Stimulated activated CD4-positive, alpha-beta T cell treated with anti-CD3 and anti-CD28 coated beads, Interleukin-2, amount 100 ng/mL, for 4 hours (primary cell): ENCODE measurements around the gene MARCHF4.

Source experiments
- DNase-seq: peaks from one replicate; pipeline ENCODE4 v3.0.0-alpha.2; 2020; ENCODE audit warnings: low read depth

The MARCHF4 gene, protein sequence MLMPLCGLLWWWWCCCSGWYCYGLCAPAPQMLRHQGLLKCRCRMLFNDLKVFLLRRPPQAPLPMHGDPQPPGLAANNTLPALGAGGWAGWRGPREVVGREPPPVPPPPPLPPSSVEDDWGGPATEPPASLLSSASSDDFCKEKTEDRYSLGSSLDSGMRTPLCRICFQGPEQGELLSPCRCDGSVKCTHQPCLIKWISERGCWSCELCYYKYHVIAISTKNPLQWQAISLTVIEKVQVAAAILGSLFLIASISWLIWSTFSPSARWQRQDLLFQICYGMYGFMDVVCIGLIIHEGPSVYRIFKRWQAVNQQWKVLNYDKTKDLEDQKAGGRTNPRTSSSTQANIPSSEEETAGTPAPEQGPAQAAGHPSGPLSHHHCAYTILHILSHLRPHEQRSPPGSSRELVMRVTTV

DNA sequence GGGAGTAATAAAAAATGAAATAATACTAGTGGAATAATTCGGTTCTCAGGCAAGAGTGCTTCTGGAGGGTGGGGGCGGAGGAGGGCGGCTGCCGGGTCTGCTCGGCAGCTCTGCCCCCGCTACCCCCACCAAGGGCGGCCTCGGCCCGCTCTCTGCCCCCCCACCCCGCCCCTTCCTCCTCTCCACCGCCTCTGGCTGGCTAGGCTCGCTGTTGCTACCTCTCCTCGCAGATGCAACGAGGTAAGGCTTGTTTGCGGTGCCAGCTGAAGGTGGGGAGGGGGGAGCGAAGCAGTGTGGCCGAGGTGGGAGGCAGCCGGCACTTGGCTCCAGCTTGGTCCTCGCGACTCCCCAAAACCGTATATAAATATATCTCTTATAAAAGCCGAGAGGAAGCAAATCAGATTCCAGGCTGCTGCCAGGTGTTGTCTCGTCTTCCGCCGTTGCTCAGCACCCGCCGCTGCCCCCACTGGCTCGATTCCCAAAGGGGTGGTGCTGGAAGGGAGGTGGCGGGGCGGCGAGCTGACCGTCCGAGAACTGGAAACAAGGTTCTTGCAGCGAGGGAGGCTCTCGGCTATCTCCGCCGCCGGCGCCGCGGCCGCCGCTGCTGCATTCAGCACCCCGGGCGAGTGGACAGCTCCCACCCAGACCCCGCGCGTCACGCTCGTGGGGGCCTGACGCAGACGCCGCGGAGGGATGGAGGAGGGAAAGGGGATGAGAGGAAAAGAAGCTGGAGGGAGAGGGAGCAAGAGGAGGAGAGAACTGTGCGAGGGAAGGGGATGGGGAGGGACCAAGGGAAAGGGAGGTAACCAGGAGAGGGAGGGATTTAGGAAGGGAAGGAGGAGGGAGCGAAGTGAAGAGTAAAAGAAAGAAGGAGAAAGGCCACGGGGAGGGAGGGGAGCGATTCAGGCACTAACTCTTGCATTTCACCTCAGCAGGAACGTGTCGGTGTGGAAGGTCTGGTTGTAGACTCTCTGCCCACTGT lies at the start of gene MARCHF4:
MARCHF4 (minus strand) TSS at position 763 of the 982 bp plus-strand sequence. CDS start 2,223 bp downstream, outside the sequence.
- peak; percentile 35 for DNase-seq

DNA sequence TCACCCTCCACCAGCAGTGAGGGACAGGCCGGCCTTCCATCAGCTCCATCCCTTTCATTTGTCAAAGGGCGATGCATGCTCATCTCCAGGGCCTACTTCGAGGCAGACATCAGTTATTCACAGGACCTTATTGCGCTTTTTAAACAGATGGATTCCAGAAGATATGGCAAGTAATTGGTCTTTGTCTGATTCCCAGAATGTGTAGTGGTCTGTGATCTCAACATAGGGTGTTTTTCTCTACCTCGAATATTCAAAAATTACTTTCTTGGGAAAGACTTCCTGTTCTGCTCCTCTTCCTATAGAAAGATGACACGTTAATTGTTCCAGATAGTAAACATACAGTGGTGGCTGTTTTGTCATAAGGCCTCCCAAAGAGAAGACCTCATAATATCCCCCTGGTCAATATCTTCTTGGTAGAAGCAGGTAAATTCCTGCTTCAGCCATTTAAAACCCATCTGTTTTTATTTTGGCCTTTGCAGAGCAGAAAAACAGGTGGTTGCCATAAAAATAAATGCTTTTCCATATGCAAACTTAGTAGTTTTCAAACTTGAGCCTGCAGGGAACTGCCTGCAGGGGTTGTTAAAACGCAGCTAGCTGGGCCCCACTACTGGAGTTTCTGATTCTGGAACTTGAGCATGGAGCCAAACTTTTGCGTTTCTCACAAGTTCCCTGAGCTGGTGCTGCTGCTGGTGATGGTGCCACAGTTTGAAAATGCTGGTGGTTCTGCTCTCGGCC lies 48.3 kb upstream of the MARCHF4 start:
- DNase-seq: no peak

DNA sequence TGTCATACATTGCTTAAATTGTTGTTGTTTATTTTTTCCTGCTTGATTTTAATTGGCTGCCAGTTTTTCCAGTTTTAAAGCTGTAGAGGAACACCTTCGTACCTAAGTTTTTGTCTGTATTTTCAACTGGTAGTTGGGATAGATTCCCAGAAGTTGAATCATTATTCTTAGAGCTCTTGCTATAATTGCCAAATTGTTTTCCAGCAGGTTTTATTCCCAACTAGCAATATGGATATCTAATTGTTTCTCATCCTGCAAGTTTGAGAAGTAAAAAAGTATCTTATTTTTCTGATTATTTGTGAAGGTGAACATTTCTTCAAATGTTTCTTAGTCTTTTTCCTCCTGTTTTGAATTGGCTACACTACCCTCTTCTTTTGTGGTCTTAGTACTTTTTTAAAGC lies 46.7 kb upstream of the MARCHF4 start:
- DNase-seq: no peak

DNA sequence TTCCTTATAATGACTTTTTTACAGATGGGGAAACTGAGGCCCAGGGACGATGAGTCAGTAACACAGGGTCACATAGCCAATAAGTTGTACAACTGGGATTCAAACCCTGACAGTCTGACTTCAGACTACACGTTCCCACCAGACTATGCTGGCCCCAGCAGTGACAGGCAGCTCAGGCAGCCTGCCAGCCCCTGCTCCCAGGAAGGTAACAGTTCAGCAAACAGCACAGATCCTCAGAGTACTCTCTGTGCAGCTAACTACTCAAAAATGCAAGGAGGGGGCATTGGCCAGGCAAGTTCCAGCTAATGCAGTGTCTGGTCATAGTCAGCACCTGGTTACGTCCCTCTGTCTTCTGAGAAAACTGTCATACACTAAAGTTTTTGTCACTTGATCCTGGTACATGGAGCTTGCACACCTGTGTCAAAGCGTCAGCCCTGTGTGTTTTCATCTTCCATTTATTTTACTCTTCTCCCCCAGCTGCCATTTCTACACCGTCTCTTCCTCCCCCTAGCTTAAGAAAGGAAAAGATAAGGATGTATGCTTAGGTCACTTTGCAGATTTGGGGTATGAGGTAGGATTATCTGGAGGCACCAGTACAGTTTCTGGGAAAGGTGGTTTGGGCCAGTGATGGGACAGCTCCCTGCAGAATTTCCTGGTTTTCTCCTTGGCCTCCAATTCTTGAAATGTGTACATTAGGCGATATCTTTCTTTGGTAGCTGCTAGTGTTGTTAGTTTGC lies 44.5 kb upstream of the MARCHF4 start:
- DNase-seq: no peak

DNA sequence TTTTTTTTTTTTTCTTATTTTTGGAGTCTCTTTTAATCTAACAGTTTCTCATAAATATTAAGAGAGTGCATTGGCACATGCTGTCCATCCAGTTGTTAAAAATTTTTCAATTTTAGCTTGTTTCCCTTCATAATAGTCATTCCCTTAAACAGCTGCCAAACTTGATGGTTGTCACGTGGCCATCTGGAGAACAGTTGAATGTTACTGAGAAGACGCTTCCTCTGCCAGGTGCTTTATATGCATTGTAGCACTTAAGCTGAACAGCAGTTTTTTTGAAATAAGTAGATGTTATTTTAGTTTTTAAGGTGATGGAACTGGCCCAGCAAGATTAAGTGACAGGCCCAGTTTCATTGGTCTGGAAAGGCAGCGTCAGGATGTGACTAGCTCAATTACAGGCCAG lies 43.3 kb upstream of the MARCHF4 start:
- DNase-seq: no peak

DNA sequence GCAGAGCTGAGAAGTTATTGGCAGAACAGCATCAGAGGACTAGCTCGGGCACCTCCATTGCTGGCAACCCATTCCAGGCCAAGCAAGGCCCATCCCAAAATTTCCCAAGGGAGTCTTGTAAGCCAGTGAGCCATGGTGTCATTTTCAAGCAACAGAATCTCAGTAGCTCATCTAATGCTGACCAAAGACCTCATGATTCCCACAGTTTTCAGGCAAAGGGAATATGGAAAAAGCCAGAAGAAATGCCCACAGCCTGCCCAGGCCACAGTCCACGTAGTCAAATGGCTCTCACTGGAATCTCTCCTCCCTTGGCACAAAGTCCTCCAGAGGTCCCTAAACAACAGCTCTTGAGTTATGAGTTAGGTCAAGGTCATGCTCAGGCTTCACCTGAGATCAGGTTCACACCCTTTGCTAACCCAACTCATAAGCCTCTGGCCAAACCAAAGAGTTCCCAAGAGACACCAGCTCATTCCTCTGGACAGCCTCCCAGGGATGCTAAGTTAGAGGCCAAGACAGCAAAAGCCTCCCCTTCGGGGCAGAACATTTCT lies 42.6 kb upstream of the MARCHF4 start:
- no peak for DNase-seq

DNA sequence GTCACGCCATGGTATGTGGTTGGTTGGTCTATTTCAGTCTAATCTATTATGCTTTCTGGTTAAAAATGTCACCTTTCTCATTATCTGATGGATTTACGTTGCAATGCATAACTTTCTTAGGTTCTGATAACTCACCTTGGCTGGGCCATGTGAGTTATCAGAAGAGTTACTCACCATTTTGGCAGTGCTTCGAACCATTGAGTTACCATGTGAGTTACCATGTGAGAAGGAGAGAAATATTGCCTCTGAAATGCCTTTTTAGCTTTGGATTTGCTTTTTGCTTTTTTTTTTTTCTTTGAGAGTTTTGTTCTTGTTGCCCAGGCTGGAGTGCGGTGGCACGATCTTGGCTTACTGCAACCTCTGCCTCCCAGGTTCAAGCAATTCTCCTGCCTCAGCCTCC lies 41.6 kb upstream of the MARCHF4 start:
- DNase-seq: no peak

DNA sequence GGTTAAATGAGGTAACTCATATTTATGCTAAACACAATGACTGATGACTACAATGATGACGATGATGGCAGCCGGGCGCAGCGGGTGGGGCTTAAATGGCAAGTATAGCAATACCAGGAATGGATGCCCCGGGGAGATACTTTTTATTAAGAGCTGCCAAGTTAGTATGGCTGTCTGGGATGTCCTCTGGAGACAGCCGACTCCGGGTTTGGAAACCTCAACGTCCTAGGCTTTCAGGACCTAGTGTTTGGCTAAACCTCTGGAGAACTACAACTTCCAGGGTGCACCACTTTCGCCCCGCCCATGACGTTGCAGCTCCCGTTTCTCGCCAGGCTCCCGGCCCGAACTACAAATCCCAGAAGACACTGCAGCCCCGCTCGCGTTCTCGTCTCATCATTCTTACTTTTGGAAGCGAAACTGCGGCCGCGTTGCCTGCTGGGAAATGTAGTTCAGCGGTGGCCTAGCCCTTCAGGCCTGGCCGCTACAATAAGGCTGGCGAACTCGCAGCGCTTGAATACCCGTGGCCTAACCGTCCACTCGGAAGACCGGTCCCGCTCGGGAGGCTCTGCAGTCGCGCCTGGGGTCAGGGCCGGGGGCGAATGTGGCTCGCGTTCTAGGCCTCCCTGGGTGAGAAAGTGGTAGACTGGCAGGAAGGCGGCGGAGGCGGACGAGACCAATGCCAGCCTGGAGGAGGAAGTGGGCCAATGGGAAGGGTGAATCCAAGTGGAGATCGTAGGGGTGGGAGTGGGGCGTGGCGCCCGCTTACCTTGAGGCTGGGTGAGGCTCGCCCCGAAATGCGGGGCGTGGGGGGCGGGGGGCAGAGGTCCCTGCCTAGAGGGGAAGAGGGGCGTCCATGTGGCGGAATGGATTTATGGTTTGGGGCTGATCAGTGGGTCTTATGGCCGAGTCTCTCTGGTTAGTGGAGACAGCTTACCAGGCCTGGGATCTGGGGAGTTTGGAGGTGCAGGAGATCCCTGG lies 40.0 kb upstream of the MARCHF4 start, which contains the start of gene SMARCAL1:
SMARCAL1 (plus strand) TSS at position 463 of the 978 bp plus-strand sequence. CDS start 2,221 bp downstream, outside the sequence.
- peak; percentile 98 for DNase-seq

DNA sequence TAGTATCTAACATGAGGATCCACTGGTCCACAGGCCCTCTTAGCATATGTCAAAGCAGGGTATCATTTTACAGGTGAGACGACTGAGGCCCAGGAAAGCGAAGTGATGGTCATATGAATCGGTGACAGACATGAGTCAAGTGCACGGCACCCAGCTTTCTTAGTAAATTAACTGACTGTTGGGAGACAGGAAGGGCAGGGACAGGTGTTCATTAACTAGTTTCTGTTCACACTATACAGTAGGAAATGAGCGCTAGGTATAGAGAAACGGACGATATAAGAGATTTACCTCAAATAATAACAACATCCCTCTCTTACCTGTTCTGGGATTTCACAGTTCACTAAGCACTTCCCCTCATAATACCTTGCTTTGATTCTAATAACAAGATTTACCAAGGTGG lies 38.3 kb upstream of the MARCHF4 start:
- no peak for DNase-seq

DNA sequence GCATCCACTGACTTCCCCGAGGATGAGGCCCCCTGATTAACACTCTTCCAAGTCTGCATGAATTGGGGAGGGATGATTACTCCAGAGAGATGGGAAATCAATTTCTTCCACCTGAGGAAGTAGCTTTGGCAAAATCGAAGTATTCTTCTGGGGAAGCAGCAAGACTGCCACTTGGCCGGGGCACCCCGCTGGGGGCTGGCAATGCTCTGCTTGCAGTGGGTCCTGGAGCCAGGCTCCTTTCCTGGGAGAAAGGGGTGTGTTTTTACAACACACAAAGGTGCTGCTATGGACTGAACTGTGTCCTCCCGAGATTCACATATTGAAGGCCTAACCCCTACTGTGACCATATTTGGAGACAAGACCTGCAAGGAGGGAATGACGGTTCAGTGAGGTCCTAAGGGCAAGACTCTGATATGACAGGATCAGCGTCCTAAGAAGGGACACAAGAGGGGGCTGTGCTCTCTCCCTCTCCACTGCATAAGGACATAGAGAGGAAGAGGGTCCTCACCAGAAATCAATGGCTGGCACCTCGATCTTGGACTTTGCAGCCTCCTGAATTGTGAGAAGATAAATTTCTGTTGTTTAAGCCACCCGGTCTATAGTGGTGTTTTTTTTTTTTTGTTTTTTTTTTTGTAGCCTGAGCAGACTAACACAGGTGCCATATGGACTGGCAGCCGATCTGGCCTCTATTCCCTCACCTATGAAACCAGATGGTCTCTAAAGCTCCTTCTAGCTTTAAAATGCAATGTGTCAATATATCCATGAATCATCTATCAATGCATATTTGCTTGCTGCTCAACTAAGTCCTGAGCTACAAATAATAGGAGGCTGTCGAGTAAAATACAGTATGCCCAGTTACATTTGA lies 36.4 kb upstream of the MARCHF4 start:
- DNase-seq: no peak

DNA sequence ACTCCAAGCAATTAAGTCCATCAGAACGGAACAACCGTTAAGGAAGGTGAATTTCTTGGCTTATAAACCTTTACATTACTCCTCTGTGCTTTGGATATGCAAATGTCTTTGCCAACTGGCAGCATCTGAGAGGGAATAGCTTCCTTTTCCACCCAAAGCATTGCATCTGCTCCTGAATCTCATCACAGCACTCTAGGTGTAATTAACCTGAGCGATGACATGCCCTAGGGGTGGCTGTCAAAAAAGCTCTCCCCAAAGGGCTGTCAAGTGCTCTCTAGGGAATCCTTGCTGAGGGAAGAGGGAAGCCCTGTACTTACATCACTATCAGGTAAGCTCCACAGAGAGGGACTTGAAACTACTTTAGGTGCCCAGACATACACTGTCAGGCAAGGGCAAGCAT lies 34.5 kb upstream of the MARCHF4 start:
- DNase-seq: no peak

DNA sequence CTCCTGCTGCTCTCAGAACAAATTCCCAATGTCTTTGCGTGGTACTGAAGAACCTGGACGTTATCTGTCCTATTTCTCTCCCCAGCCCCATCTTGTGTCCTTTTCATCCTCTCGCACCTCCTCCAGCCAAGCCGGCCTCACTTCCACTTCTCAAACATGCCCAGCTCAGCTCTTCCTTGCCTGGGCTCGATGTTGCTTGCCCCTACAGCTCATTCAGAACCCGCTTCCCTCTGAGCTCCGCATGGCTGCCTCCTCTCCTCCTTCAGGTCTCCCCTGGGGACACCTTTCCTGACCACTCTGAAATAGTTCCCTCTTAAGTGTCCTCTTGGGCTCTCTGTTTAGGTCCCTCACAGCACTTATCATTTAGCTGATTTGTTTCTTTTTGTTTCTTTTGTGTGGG lies 33.3 kb upstream of the MARCHF4 start:
- no peak for DNase-seq

DNA sequence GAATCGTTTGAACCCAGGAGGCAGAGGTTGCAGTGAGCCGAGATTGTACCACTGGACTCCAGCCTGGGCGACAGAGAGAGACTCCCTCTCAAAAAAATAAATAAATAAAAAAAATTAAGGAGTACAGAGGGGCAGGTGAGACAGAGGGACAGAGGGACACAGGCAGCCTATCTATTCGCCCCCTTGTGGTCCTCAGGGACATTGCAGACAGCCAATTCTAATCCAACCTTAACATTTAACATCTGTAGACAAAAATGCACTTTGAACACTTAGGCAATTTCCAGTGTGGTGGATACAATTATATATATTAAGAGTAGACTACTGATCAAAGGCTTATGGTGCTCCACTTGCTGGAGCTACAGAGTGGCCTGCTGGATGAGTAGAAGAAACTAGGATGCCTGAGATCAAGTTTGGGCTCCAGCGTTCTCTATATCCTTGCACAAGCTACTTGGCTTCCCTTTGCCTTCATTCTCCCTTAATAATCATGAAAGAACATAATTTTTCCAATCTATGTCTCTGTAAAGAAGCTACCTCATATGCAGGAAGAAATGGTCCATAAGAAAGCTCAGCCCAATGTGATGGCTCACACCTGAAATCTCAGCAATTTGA lies 31.8 kb upstream of the MARCHF4 start:
- peak; percentile 24 for DNase-seq

DNA sequence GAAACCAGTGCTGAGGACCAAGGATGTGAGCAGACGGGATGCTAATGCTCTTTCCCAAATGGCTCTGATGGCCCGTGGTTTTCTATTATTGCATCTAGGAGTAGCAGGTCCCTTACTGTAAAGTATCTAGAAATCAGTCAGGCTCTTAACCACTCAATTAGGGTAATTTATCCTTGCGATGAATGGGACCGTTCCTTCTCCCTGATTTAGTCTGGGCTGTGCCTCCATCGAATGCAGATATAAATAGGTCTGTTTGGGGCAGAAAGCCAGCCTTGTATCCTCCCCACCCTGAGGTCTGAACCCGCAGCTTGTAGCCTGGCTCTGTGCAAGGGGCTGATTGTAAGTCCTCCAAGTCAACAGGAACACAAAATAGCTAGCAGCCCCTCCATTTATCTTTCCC lies 30.5 kb upstream of the MARCHF4 start:
- DNase-seq: no peak

DNA sequence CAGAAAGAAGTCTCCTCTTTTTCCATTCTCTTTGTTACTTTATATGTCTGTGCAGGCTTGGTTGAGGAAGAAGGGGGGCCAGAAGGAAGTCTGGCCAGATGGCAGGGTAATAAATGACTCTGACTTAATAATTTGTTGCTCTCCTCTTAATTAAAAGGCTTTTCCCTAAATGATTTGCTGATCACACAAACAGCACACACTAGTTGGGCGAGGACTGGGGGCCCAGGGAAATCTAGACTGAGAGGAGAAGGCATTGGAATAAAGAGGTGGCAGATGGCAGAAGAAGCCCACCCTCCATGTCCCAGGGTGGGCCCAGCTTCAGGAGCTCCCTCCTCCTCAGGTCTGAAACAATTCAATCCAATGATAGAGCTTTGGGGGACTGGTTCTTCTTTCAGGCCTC lies 27.3 kb upstream of the MARCHF4 start:
- no peak for DNase-seq

DNA sequence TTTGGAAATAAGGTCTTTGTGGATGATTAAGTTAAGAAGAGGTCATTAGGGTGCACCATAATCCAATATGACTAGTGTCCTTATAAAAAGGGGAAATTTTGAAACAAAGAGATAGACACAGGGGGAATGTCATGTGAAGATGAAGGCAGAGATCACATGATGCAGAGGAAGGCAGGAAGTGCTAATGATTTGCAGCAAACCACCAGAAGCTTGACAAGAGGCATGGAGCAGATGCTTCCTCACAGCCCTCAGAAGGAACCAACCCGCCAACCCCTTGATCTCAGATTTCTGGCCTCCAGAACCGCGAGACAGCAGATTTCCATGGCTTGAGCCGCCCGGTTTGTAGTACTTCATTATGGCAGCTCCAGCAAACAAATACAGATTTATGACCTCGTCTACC lies 22.6 kb upstream of the MARCHF4 start:
- DNase-seq: no peak

DNA sequence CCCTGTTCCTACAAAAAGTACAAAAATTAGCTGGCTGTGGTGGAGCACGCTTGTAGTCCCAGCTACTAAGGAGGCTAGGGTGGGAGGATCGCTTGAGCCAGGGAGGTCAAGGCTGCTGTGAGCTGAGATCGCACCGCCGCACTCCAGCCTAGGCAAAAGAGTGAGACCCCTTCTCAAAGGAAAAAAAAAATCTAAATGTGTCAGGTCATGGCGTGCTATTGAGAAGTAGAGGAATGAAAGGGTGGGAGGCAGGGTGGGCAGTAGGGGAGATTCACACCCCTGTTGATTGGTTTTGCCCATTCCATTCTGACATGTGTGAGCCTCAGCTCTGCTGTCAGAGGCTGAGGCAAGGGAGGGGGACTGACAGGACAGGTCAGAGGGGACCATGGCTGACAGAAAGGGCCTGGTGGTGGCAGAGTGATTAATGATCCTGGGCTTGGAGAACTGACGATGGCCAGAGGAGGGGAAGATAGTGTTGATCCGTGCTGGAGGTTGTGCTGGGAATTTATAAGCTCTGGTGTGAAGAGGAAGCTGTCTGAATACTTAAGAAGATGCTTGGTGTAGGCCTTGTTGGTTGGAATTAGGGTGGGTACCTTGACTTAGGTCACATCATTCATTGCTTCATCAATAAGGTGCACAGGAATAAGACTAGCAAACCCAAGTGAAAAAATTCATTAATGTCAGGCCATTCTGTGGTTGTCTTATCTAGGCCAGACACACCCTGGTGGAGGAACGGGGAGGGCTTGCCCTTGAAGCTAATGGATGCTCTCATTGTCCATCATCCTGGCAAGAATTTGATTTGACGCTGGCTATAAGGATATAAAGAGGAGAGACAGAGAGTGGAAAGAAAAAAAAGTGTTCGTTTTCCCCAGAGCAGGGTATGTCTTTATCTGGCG lies 20.9 kb upstream of the MARCHF4 start:
- DNase-seq: no peak
